ENCODE data around the gene EIF4A3. TPM values are rescaled to one million over a fixed set of nuclear protein-coding genes. Genes with fewer than 3 reads are reported as not detected.

Gene EIF4A3
- polyA plus RNA-seq, 2 of the 4 experiments (the other 2 are of a cell fraction), result 181 to 189 TPM

DNA sequence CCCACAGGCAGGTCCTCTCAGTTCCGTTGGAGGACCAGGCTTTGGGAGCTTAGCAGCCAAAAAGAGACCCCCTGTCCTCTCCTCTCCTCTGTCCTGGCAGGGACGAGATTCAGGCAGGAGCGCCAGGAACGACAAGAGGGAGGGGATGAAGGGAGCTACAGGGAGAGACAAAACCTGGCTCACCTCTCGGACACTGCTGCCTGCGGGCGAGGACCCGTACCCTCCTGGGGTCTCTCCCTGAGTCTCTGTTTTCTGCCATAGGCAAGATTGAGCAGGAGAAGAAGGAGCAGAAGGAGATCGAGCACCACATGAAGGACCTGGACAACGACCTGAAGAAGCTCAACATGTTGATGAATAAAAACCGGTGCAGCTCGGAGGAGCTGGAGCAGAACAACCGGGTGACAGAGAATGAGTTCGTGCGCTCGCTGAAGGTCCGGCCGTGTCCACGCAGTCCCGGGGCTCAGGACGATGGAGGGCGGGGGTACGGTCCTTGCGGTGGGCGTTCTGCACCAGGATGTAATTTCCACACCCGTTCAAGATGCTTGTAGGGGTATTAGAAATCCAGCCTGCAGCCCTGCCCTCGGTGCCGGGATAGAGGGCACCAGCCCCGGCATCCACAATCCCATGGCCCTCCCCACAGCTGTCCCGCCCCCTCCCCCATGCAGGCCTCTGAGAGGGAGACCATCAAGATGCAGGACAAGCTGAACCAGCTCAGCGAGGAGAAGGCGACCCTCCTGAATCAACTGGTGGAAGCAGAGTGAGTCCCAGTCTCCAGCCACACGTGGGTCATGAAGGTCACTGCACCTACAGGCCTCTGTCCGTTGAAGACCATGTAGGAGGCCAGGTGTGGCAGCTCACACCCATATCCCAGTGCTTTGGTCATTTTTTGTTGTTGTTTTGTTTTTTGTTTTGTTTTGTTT lies 59.3 kb downstream of the EIF4A3 start (continued):
- TF ChIP-seq RCOR1 (IDR thresholded peaks at IDR 0.05; ENCODE audit: low read depth, low read length) (no peak), ESRRA (IDR thresholded peaks at IDR 0.05; ENCODE audit: borderline replicate concordance, low read length) (no peak), FOXS1 (CRISPR knock-in tag; IDR thresholded peaks at IDR 0.05) (no peak), MAFK (IDR thresholded peaks at IDR 0.05; ENCODE audit: partially characterized antibody) (no peak), GATA3 (IDR thresholded peaks at IDR 0.05; ENCODE audit: borderline replicate concordance) (no peak), FOSB (CRISPR knock-in tag; IDR thresholded peaks at IDR 0.05) (no peak)

DNA sequence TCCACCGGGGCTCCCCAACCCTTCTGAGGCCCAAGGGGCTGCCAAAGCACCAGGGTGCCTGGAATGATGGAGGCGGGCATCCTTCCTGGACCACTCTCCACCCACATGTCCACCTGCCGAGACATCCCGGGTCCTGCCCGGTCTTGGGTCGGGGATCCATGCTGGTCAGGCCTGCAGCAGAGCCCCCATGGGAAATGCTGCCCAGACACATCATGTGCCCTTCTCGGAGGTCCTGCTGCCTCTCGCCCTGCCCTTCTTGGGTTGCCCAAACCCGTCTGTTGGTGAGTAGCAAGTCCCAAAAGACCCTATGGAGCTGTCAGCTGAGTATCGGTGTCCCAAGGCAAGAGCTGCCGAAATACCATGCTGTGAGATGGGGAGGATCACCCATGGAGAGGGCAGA lies 60.3 kb downstream of the EIF4A3 start:
- DNase-seq (ENCODE audit: low read depth in 1 of 2, low spot score in 1 of 2), result no peak
- H3K4me3 ChIP-seq, result no peak overlapping the region
- ChIA-PET POLR2A (no interaction called here), CTCF (interaction anchor here (0.6 to 15.4 kb wide), 6 partner anchors 9 to 177 kb away, joined by 3 to 176 read pairs (median 4); partner anchors contain the start of gene GAA)
- H3K27ac ChIP-seq, result no peak overlapping the region
- peaks cover 7% of the 10 kb centered on the region; the same call in 2 of the 3 replicates for H3K4me1 ChIP-seq
- no peak for FAIRE-seq
- H3K9me3 ChIP-seq, result no peaks in the 10 kb centered on the region
- TF ChIP-seq SREBF2 (IDR thresholded peaks at IDR 0.05), result no peak
- no peak for TF ChIP-seq RARB (CRISPR knock-in tag; IDR thresholded peaks at IDR 0.05)
- no peak for TF ChIP-seq HDAC2 (IDR thresholded peaks at IDR 0.05)
- no peak for TF ChIP-seq NFE2L2 (conservative IDR thresholded peaks at IDR 0.05; ENCODE audit: low read length)
- no peak for TF ChIP-seq NPAS2 (CRISPR knock-in tag; IDR thresholded peaks at IDR 0.05; ENCODE audit: borderline replicate concordance)
- no peak for TF ChIP-seq MYC (IDR thresholded peaks at IDR 0.05; ENCODE audit: borderline replicate concordance, low read length)
- no peak for TF ChIP-seq KDM1A (IDR thresholded peaks at IDR 0.05; ENCODE audit: low read depth)
- no peak for TF ChIP-seq JUN (IDR thresholded peaks at IDR 0.05)
- no peak for TF ChIP-seq MAFK (IDR thresholded peaks at IDR 0.05; ENCODE audit: partially characterized antibody)
- TF ChIP-seq, protein P1, sequence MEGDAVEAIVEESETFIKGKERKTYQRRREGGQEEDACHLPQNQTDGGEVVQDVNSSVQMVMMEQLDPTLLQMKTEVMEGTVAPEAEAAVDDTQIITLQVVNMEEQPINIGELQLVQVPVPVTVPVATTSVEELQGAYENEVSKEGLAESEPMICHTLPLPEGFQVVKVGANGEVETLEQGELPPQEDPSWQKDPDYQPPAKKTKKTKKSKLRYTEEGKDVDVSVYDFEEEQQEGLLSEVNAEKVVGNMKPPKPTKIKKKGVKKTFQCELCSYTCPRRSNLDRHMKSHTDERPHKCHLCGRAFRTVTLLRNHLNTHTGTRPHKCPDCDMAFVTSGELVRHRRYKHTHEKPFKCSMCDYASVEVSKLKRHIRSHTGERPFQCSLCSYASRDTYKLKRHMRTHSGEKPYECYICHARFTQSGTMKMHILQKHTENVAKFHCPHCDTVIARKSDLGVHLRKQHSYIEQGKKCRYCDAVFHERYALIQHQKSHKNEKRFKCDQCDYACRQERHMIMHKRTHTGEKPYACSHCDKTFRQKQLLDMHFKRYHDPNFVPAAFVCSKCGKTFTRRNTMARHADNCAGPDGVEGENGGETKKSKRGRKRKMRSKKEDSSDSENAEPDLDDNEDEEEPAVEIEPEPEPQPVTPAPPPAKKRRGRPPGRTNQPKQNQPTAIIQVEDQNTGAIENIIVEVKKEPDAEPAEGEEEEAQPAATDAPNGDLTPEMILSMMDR (IDR thresholded peaks at IDR 0.05), result no peak
- WGBS (ENCODE audit: missing lambda C conversion rate), result 75% methylated on average over 10 of the region's 11 CpGs
- ATAC-seq, result no peak
- no peak overlapping the region for H3K4me2 ChIP-seq

DNA sequence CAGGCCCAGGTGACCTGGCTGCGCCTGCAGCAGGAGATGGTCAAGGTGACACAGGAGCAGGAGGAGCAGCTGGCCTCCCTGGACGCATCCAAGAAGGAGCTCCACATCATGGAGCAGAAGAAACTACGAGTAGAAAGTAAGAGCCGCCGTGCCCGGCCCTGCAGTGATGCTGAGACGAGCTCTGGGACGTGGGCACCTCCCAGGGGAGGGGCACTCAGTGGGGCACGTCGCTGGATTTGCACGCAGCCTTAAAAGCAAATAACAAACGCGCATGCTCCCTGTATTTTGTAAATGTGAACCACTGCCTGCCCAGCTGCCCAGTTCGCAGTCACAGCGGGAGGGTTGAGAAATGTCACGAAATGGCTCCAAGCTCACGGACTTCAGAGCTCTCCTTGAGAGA lies 60.8 kb downstream of the EIF4A3 start:
- CTCF ChIA-PET, result interaction anchor here (0.6 to 15.4 kb wide), 7 partner anchors 9 to 167 kb away, joined by 3 to 176 read pairs (median 4); partner anchors contain the start of gene GAA
- FAIRE-seq (no peak), ATAC-seq (no peak), DNase-seq (ENCODE audit: low read depth in 1 of 2, low spot score in 1 of 2) (no peak)
- POLR2A ChIA-PET, result no interaction called here
- TF ChIP-seq POLR2A (IDR thresholded peaks at IDR 0.05; ENCODE audit: low read length), result no peak
- TF ChIP-seq MAFK (IDR thresholded peaks at IDR 0.05; ENCODE audit: partially characterized antibody), result no peak
- no peak for TF ChIP-seq NFE2L2 (conservative IDR thresholded peaks at IDR 0.05; ENCODE audit: low read length)
- TF ChIP-seq, protein P2, sequence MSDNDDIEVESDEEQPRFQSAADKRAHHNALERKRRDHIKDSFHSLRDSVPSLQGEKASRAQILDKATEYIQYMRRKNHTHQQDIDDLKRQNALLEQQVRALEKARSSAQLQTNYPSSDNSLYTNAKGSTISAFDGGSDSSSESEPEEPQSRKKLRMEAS (IDR thresholded peaks at IDR 0.05), result no peak
- TF ChIP-seq RARB (CRISPR knock-in tag; IDR thresholded peaks at IDR 0.05), result no peak
- no peak for TF ChIP-seq EHMT2 (IDR thresholded peaks at IDR 0.05; ENCODE audit: low read depth)
- no peak for TF ChIP-seq RNF2 (IDR thresholded peaks at IDR 0.05; ENCODE audit: borderline replicate concordance, low read depth)
- TF ChIP-seq EHF (CRISPR knock-in tag; IDR thresholded peaks at IDR 0.05), result no peak
- TF ChIP-seq CEBPB (IDR thresholded peaks at IDR 0.05), result no peak
- no peak for TF ChIP-seq HDAC2 (IDR thresholded peaks at IDR 0.05)
- TF ChIP-seq SMC3 (IDR thresholded peaks at IDR 0.05), result no peak
- no peak for TF ChIP-seq CHD2 (IDR thresholded peaks at IDR 0.05; ENCODE audit: low read length, partially characterized antibody)
- TF ChIP-seq, protein P3, sequence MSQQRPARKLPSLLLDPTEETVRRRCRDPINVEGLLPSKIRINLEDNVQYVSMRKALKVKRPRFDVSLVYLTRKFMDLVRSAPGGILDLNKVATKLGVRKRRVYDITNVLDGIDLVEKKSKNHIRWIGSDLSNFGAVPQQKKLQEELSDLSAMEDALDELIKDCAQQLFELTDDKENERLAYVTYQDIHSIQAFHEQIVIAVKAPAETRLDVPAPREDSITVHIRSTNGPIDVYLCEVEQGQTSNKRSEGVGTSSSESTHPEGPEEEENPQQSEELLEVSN (IDR thresholded peaks at IDR 0.05; ENCODE audit: borderline replicate concordance, low read depth), result no peak
- TF ChIP-seq BHLHE40 (IDR thresholded peaks at IDR 0.05; ENCODE audit: low read depth, low read length), result no peak
- TF ChIP-seq, protein P4, sequence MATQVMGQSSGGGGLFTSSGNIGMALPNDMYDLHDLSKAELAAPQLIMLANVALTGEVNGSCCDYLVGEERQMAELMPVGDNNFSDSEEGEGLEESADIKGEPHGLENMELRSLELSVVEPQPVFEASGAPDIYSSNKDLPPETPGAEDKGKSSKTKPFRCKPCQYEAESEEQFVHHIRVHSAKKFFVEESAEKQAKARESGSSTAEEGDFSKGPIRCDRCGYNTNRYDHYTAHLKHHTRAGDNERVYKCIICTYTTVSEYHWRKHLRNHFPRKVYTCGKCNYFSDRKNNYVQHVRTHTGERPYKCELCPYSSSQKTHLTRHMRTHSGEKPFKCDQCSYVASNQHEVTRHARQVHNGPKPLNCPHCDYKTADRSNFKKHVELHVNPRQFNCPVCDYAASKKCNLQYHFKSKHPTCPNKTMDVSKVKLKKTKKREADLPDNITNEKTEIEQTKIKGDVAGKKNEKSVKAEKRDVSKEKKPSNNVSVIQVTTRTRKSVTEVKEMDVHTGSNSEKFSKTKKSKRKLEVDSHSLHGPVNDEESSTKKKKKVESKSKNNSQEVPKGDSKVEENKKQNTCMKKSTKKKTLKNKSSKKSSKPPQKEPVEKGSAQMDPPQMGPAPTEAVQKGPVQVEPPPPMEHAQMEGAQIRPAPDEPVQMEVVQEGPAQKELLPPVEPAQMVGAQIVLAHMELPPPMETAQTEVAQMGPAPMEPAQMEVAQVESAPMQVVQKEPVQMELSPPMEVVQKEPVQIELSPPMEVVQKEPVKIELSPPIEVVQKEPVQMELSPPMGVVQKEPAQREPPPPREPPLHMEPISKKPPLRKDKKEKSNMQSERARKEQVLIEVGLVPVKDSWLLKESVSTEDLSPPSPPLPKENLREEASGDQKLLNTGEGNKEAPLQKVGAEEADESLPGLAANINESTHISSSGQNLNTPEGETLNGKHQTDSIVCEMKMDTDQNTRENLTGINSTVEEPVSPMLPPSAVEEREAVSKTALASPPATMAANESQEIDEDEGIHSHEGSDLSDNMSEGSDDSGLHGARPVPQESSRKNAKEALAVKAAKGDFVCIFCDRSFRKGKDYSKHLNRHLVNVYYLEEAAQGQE (IDR thresholded peaks at IDR 0.05), result no peak
- TF ChIP-seq, protein P5, sequence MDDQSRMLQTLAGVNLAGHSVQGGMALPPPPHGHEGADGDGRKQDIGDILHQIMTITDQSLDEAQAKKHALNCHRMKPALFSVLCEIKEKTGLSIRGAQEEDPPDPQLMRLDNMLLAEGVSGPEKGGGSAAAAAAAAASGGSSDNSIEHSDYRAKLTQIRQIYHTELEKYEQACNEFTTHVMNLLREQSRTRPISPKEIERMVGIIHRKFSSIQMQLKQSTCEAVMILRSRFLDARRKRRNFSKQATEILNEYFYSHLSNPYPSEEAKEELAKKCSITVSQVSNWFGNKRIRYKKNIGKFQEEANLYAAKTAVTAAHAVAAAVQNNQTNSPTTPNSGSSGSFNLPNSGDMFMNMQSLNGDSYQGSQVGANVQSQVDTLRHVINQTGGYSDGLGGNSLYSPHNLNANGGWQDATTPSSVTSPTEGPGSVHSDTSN (IDR thresholded peaks at IDR 0.05), result no peak
- TF ChIP-seq MAZ (IDR thresholded peaks at IDR 0.05; ENCODE audit: borderline replicate concordance, low read depth, low read length), result no peak
- Histone ChIP-seq H3K4me1 (peaks cover 7% of the 10 kb centered on the region; the same call in 2 of the 3 replicates), H3K4me3 (no peak overlapping the region), H3K4me2 (no peak overlapping the region), H3K9me3 (no peaks in the 10 kb centered on the region), H3K27ac (no peak overlapping the region)
- WGBS (ENCODE audit: missing lambda C conversion rate), result 74% methylated on average over 17 of the region's 17 CpGs
